ENCODE results near the gene ATP5IF1. TPM values are rescaled to one million over a fixed set of nuclear protein-coding genes. Genes with fewer than 3 reads are reported as not detected.

Gene ATP5IF1
- total and polyA plus RNA-seq, 2 of the 13 experiments (the other 11 are each of a cell fraction or from before 2014, with no cell fraction given) = 97.7 to 131 TPM

DNA sequence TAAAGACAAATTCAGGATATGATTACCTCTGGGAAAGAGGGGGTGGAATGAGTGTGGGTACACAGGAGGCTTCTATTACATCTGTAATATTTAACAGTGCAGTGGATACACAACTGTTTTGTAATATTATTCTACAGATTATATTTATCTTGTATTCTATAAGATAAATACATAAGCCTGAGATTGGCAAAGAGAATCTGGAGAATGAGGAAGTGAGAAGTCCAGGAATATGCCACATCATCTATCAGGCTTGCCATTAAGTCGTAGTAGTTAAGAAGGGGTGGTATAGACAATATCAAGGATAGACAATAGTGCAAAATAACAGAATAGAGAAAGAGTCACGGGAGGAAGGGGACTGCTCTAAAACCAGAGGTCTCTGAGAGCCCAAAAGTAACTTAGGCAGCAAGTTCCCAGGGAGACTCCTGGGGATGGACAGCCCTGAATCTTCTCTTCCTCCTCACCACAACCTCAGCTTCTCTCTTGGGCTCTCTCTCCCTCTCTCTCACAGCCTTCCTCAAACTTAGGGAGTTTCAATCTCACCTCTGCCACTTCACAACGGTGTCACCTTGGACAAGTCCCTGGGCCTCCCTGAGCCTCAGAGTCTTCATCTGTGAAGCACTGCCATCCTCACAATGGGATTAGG, 45.5 kb upstream of the ATP5IF1 start:
- no peak overlapping the region for H2AFZ ChIP-seq (ENCODE audit: low read length)

More for the DNA sequence above, 45.5 kb upstream of the ATP5IF1 start:
- Histone ChIP-seq H3K4me2 (ENCODE audit: low read depth, low read length) (peak overlapping the region; percentile 56), H3K27ac (ENCODE audit: extremely low read length, insufficient read depth, low read length) (no peak overlapping the region), H3K36me3 (replicated peaks in 1 of 2; ENCODE audit: control insufficient read depth in 1 of 2, insufficient read depth in 2 of 2, low read length in 2 of 2) (no peaks in the 10 kb centered on the region), H3K79me2 (ENCODE audit: insufficient read depth, low read length) (no peaks in the 10 kb centered on the region), H3K4me1 (ENCODE audit: insufficient read depth, low read length) (peaks cover 34% of the 10 kb centered on the region), H3K4me3 (replicated peaks in 1 of 3; ENCODE audit: insufficient read depth in 1 of 3, low read depth in 2 of 3, low read length in 3 of 3) (peak overlapping the region in 2 of 3 experiments; percentile 18 to 35; a peak in 3 of 6 replicates), H3K9me3 (ENCODE audit: low read length) (no peaks in the 10 kb centered on the region), H4K20me1 (ENCODE audit: insufficient read depth, low read length) (no peaks in the 10 kb centered on the region), H3K9ac (ENCODE audit: insufficient read depth, low read depth, low read length) (no peak overlapping the region), H3K27me3 (ENCODE audit: control insufficient read depth in 1 of 2, insufficient read depth in 2 of 2, low read length in 2 of 2) (no peaks in the 10 kb centered on the region)
- FAIRE-seq = no peak
- WGBS (ENCODE audit: low lambda C conversion rate) = 14% methylated on average over 3 of the region's 3 CpGs
- ChIA-PET CTCF (ENCODE audit: low intra/inter-chr PET ratio, low total read pairs) (no interaction called here), POLR2A (no interaction called here)
- TF ChIP-seq ZNF205 (CRISPR knock-in tag; IDR thresholded peaks at IDR 0.05) = no peak
- no peak for TF ChIP-seq KLF12 (CRISPR knock-in tag; IDR thresholded peaks at IDR 0.05; ENCODE audit: borderline replicate concordance)
- TF ChIP-seq, protein P1, sequence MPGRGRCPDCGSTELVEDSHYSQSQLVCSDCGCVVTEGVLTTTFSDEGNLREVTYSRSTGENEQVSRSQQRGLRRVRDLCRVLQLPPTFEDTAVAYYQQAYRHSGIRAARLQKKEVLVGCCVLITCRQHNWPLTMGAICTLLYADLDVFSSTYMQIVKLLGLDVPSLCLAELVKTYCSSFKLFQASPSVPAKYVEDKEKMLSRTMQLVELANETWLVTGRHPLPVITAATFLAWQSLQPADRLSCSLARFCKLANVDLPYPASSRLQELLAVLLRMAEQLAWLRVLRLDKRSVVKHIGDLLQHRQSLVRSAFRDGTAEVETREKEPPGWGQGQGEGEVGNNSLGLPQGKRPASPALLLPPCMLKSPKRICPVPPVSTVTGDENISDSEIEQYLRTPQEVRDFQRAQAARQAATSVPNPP (CRISPR knock-in tag; IDR thresholded peaks at IDR 0.05) = no peak
- TF ChIP-seq CAMTA2 (CRISPR knock-in tag; IDR thresholded peaks at IDR 0.05; ENCODE audit: borderline replicate concordance) = no peak
- no peak for TF ChIP-seq SOX6 (IDR thresholded peaks at IDR 0.05)
- no peak for TF ChIP-seq SOX6 (CRISPR knock-in tag; IDR thresholded peaks at IDR 0.05)
- TF ChIP-seq HNF4A (CRISPR knock-in tag; IDR thresholded peaks at IDR 0.05) = no peak
- TF ChIP-seq, protein P2, sequence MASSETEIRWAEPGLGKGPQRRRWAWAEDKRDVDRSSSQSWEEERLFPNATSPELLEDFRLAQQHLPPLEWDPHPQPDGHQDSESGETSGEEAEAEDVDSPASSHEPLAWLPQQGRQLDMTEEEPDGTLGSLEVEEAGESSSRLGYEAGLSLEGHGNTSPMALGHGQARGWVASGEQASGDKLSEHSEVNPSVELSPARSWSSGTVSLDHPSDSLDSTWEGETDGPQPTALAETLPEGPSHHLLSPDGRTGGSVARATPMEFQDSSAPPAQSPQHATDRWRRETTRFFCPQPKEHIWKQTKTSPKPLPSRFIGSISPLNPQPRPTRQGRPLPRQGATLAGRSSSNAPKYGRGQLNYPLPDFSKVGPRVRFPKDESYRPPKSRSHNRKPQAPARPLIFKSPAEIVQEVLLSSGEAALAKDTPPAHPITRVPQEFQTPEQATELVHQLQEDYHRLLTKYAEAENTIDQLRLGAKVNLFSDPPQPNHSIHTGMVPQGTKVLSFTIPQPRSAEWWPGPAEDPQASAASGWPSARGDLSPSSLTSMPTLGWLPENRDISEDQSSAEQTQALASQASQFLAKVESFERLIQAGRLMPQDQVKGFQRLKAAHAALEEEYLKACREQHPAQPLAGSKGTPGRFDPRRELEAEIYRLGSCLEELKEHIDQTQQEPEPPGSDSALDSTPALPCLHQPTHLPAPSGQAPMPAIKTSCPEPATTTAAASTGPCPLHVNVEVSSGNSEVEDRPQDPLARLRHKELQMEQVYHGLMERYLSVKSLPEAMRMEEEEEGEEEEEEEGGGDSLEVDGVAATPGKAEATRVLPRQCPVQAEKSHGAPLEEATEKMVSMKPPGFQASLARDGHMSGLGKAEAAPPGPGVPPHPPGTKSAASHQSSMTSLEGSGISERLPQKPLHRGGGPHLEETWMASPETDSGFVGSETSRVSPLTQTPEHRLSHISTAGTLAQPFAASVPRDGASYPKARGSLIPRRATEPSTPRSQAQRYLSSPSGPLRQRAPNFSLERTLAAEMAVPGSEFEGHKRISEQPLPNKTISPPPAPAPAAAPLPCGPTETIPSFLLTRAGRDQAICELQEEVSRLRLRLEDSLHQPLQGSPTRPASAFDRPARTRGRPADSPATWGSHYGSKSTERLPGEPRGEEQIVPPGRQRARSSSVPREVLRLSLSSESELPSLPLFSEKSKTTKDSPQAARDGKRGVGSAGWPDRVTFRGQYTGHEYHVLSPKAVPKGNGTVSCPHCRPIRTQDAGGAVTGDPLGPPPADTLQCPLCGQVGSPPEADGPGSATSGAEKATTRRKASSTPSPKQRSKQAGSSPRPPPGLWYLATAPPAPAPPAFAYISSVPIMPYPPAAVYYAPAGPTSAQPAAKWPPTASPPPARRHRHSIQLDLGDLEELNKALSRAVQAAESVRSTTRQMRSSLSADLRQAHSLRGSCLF (CRISPR knock-in tag; IDR thresholded peaks at IDR 0.05; ENCODE audit: borderline replicate concordance) = no peak
- no peak for TF ChIP-seq HDAC1 (CRISPR knock-in tag; IDR thresholded peaks at IDR 0.05)
- TF ChIP-seq, protein P3, sequence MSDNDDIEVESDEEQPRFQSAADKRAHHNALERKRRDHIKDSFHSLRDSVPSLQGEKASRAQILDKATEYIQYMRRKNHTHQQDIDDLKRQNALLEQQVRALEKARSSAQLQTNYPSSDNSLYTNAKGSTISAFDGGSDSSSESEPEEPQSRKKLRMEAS (IDR thresholded peaks at IDR 0.05) = no peak
- TF ChIP-seq CEBPG (CRISPR knock-in tag; IDR thresholded peaks at IDR 0.05) = no peak
- no peak for TF ChIP-seq ZNF354B (CRISPR knock-in tag; IDR thresholded peaks at IDR 0.05)
- TF ChIP-seq ZNF747 (CRISPR knock-in tag; IDR thresholded peaks at IDR 0.05; ENCODE audit: borderline replicate concordance) = no peak
- TF ChIP-seq, protein P4, sequence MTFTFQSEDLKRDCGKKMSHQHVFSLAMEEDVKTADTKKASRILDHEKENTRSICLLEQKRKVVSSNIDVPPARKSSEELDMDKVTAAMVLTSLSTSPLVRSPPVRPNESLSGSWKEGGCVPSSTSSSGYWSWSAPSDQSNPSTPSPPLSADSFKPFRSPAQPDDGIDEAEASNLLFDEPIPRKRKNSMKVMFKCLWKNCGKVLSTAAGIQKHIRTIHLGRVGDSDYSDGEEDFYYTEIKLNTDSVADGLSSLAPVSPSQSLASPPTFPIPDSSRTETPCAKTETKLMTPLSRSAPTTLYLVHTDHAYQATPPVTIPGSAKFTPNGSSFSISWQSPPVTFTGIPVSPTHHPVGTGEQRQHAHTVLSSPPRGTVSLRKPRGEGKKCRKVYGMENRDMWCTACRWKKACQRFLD (CRISPR knock-in tag; IDR thresholded peaks at IDR 0.05; ENCODE audit: borderline replicate concordance) = no peak
- TF ChIP-seq SMARCC2 (IDR thresholded peaks at IDR 0.05) = no peak
- no peak for TF ChIP-seq POLR2AphosphoS5 (IDR thresholded peaks at IDR 0.05; ENCODE audit: low read depth, low read length)
- TF ChIP-seq FOXP1 (IDR thresholded peaks at IDR 0.05) = no peak
- no peak for TF ChIP-seq FOXP1 (CRISPR knock-in tag; IDR thresholded peaks at IDR 0.05)
- no peak for TF ChIP-seq ZNF17 (CRISPR knock-in tag; IDR thresholded peaks at IDR 0.05)
- ATAC-seq = no peak
- BruUV-seq (replicated peaks) = no TSS peak
- DNase-seq (ENCODE audit: low spot score) = no peak
- in situ Hi-C loops (cut with HindIII; ENCODE audit: extremely low pct_ligation_motif_present, low pct_unique_long_range_greater_than_20kb) (no loop called here), intact Hi-C loops (cut with micrococcal nuclease; ENCODE audit: unreplicated experiment) (no loop called here)

Measured in HepG2 (cell line).